HEK293 (cell line): ENCODE data around the gene SLC30A7.

Experiments used
- CTCF ChIA-PET: fragments of 350-600 bp; formaldehyde crosslinking; extraction: SDS; loops from one replicate; lab custom pipeline; 2021; ENCODE audit warnings: antibody characterized with exemption; lab: Yijun Ruan, JAX
- POLR2A ChIA-PET: fragments of 300-600 bp; formaldehyde crosslinking; extraction: SDS; loops from one replicate; lab custom pipeline; 2020; ENCODE audit warnings: antibody characterized with exemption, inconsistent platforms; lab: Yijun Ruan, JAX
- H3K27ac ChIP-seq: fragments of 200-500 bp; sonication (Bioruptor generic); 2 replicates; pipeline ENCODE4 v1.5.1; 2014; ENCODE audit warnings: low read depth, low read length, control low read depth, inconsistent platforms; ENCODE audit errors: extremely low read depth
- H3K36me3 ChIP-seq, 2 experiments: fragments of 200-500 bp in 1 of 2; sonication (Bioruptor generic) in 1 of 2; 1 replicate in 1 of 2; 2 replicates in 1 of 2; pipeline ENCODE4 v1.5.1; 2014 to 2017; ENCODE audit warnings: inconsistent platforms in 2 of 2, low read length in 2 of 2; ENCODE audit not compliant: control insufficient read depth in 2 of 2, insufficient read depth in 1 of 2
- H3K4me1 ChIP-seq: fragments of 200-500 bp; sonication (Bioruptor generic); 2 replicates; pipeline ENCODE4 v1.5.1; 2014; ENCODE audit warnings: mild to moderate bottlenecking, low read length, inconsistent platforms; ENCODE audit not compliant: control insufficient read depth, insufficient read depth
- H3K4me3 ChIP-seq: 2 replicates; pipeline ENCODE4 v1.5.1; 2011; ENCODE audit warnings: low read depth, mild to moderate bottlenecking, control low read depth, low read length, moderate library complexity
- H3K9me3 ChIP-seq: fragments of 200-500 bp; sonication (Bioruptor generic); 2 replicates; pipeline ENCODE4 v1.5.1; 2014; ENCODE audit warnings: low read depth, low read length, inconsistent platforms; ENCODE audit not compliant: control insufficient read depth, insufficient read depth
- GLI4 ChIP-seq: fragments of 450-650 bp; formaldehyde crosslinking; IDR thresholded peaks from 2 replicates; pipeline ENCODE4 v1.5.1; 2016; ENCODE audit warnings: missing biosample characterization, missing genetic modification characterization
- ZFP41 ChIP-seq: fragments of 450-650 bp; formaldehyde crosslinking; IDR thresholded peaks from 2 replicates; pipeline ENCODE4 v1.5.1; 2016; ENCODE audit warnings: missing biosample characterization, missing genetic modification characterization, borderline replicate concordance
- ZNF133 ChIP-seq: fragments of 450-650 bp; formaldehyde crosslinking; IDR thresholded peaks from 2 replicates; pipeline ENCODE4 v1.5.1; 2016; ENCODE audit warnings: missing biosample characterization, missing genetic modification characterization
- ZNF335 ChIP-seq: fragments of 450-650 bp; formaldehyde crosslinking; conservative IDR thresholded peaks from 2 replicates; pipeline ENCODE4 v1.5.1; 2016; ENCODE audit warnings: missing biosample characterization, missing genetic modification characterization
- ZNF391 ChIP-seq: fragments of 450-650 bp; formaldehyde crosslinking; IDR thresholded peaks from 2 replicates; pipeline ENCODE4 v1.5.1; 2016; ENCODE audit warnings: low read depth, missing biosample characterization, missing genetic modification characterization, borderline replicate concordance
- ZNF510 ChIP-seq: fragments of 450-650 bp; formaldehyde crosslinking; IDR thresholded peaks from 2 replicates; pipeline ENCODE4 v1.5.1; 2018; ENCODE audit warnings: mild to moderate bottlenecking, missing genetic modification characterization, missing biosample characterization; ENCODE audit not compliant: insufficient replicate concordance
- ZNF629 ChIP-seq: fragments of 450-650 bp; formaldehyde crosslinking; IDR thresholded peaks from 2 replicates; pipeline ENCODE4 v1.5.1; 2017; ENCODE audit warnings: missing biosample characterization, missing genetic modification characterization
- ZNF654 ChIP-seq: fragments of 450-650 bp; formaldehyde crosslinking; IDR thresholded peaks from 2 replicates; pipeline ENCODE4 v1.5.1; 2016; ENCODE audit warnings: low read depth, missing biosample characterization, missing genetic modification characterization
- ZNF660 ChIP-seq: fragments of 450-650 bp; IDR thresholded peaks from 2 replicates; pipeline ENCODE4 v1.5.1; 2018; ENCODE audit warnings: missing biosample characterization, mild to moderate bottlenecking, missing genetic modification characterization
- ZNF664 ChIP-seq: fragments of 450-650 bp; formaldehyde crosslinking; IDR thresholded peaks from 2 replicates; pipeline ENCODE4 v1.5.1; 2016; ENCODE audit warnings: missing biosample characterization, missing genetic modification characterization
- ZNF785 ChIP-seq: fragments of 450-650 bp; formaldehyde crosslinking; IDR thresholded peaks from 2 replicates; pipeline ENCODE4 v1.5.1; 2016; ENCODE audit warnings: missing biosample characterization, missing genetic modification characterization
- TF ChIP-seq, protein P1 (sequence below): fragments of 450-650 bp; formaldehyde crosslinking; IDR thresholded peaks from 2 replicates; pipeline ENCODE4 v1.5.1; 2016; ENCODE audit warnings: missing biosample characterization, missing genetic modification characterization, low read depth
- TF ChIP-seq, protein P2 (sequence below): fragments of 450-650 bp; formaldehyde crosslinking; IDR thresholded peaks from 2 replicates; pipeline ENCODE4 v1.5.1; 2016; ENCODE audit warnings: missing biosample characterization, missing genetic modification characterization, borderline replicate concordance
- TF ChIP-seq, protein P3 (sequence below): fragments of 450-650 bp; formaldehyde crosslinking; IDR thresholded peaks from 2 replicates; pipeline ENCODE4 v1.5.1; 2017; ENCODE audit warnings: missing biosample characterization, mild to moderate bottlenecking, missing genetic modification characterization, moderate library complexity
- TF ChIP-seq, protein P4 (sequence below): fragments of 450-650 bp; formaldehyde crosslinking; IDR thresholded peaks from 2 replicates; pipeline ENCODE4 v1.5.0; 2017; ENCODE audit warnings: missing biosample characterization, missing genetic modification characterization, borderline replicate concordance

Gene SLC30A7

DNA sequence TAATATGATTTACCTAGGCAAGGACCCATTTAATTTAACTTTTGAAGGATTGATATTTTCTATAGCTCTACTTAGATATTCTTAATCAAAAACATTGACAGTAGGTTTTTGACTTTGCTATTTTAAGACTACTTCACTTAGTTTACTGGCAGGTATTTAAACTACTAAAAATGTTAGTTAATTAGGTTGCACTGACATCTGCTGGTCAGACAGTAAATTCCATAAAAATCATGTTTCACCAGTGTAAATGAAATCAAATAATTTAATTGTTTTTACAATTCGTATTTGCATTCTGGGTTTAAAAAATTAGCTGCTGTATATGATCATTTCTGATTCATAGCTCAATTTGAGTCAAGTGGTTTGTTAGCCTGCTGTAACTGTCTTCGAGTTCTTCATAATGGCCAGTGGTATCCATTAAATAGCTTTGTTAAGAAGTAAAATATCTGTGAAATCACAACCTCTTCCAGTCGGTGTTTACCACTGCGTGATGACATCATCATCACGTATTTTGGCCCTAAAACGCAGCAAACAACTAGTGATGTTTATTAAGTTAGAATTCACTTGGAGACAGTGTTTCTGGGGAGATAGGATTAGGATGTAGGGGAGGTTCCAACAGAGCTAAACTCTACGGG, 27.4 kb upstream of the SLC30A7 start:
- CTCF ChIA-PET = interaction anchor here (0.6 to 6.4 kb wide), 39 partner anchors 8 to 1368 kb away, joined by 3 to 162 read pairs (median 4); partner anchors contain the start of genes EXTL2 and GPR88
- no peak overlapping the region for H3K4me3 ChIP-seq
- no peak overlapping the region for H3K27ac ChIP-seq
- no peaks in the 10 kb centered on the region for H3K36me3 ChIP-seq
- H3K4me1 ChIP-seq = no peaks in the 10 kb centered on the region
- no peaks in the 10 kb centered on the region for H3K9me3 ChIP-seq
- TF ChIP-seq, protein P1, sequence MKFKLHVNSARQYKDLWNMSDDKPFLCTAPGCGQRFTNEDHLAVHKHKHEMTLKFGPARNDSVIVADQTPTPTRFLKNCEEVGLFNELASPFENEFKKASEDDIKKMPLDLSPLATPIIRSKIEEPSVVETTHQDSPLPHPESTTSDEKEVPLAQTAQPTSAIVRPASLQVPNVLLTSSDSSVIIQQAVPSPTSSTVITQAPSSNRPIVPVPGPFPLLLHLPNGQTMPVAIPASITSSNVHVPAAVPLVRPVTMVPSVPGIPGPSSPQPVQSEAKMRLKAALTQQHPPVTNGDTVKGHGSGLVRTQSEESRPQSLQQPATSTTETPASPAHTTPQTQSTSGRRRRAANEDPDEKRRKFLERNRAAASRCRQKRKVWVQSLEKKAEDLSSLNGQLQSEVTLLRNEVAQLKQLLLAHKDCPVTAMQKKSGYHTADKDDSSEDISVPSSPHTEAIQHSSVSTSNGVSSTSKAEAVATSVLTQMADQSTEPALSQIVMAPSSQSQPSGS = peak; percentile 88
- TF ChIP-seq ZNF664 (tag by site-specific recombination) (0 out of 2 replicates have a peak, but pooled peaks have one; percentile 13), GLI4 (no peak), ZNF654 (tag by site-specific recombination) (peak; percentile 82), ZNF629 (tag by site-specific recombination) (0 out of 2 replicates have a peak, but pooled peaks have one; percentile 18), ZNF660 (peak; percentile 45; the same call in 1 of the 2 replicates), ZNF335 (tag by site-specific recombination) (peak; percentile 84)
- TF ChIP-seq, protein P2, sequence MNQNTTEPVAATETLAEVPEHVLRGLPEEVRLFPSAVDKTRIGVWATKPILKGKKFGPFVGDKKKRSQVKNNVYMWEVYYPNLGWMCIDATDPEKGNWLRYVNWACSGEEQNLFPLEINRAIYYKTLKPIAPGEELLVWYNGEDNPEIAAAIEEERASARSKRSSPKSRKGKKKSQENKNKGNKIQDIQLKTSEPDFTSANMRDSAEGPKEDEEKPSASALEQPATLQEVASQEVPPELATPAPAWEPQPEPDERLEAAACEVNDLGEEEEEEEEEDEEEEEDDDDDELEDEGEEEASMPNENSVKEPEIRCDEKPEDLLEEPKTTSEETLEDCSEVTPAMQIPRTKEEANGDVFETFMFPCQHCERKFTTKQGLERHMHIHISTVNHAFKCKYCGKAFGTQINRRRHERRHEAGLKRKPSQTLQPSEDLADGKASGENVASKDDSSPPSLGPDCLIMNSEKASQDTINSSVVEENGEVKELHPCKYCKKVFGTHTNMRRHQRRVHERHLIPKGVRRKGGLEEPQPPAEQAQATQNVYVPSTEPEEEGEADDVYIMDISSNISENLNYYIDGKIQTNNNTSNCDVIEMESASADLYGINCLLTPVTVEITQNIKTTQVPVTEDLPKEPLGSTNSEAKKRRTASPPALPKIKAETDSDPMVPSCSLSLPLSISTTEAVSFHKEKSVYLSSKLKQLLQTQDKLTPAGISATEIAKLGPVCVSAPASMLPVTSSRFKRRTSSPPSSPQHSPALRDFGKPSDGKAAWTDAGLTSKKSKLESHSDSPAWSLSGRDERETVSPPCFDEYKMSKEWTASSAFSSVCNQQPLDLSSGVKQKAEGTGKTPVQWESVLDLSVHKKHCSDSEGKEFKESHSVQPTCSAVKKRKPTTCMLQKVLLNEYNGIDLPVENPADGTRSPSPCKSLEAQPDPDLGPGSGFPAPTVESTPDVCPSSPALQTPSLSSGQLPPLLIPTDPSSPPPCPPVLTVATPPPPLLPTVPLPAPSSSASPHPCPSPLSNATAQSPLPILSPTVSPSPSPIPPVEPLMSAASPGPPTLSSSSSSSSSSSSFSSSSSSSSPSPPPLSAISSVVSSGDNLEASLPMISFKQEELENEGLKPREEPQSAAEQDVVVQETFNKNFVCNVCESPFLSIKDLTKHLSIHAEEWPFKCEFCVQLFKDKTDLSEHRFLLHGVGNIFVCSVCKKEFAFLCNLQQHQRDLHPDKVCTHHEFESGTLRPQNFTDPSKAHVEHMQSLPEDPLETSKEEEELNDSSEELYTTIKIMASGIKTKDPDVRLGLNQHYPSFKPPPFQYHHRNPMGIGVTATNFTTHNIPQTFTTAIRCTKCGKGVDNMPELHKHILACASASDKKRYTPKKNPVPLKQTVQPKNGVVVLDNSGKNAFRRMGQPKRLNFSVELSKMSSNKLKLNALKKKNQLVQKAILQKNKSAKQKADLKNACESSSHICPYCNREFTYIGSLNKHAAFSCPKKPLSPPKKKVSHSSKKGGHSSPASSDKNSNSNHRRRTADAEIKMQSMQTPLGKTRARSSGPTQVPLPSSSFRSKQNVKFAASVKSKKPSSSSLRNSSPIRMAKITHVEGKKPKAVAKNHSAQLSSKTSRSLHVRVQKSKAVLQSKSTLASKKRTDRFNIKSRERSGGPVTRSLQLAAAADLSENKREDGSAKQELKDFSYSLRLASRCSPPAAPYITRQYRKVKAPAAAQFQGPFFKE (tag by site-specific recombination) = no peak
- POLR2A ChIA-PET = no interaction called here

DNA sequence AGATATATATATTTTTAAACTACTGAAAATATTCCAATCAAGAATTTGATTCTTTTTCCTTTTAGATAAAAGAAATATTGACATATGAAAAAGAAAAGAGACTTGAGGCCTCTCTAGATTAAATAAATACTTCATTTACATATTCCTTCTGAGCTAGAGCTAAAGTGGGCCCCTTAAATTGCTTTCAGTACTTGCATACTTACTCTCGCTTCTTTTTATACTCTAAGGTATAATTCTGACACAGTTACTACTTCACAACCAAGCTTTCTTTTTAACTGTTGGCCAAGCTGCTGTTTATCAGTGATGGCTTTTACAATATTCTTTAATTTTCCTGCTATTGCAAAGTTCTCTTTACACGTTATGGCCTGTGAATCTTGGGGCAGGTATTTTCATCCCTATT, 25.9 kb upstream of the SLC30A7 start:
- TF ChIP-seq ZNF133 (no peak), ZNF510 (tag by site-specific recombination) (no peak), ZNF391 (tag by site-specific recombination) (no peak), ZFP41 (no peak), ZNF785 (tag by site-specific recombination) (no peak)
- TF ChIP-seq, protein P3, sequence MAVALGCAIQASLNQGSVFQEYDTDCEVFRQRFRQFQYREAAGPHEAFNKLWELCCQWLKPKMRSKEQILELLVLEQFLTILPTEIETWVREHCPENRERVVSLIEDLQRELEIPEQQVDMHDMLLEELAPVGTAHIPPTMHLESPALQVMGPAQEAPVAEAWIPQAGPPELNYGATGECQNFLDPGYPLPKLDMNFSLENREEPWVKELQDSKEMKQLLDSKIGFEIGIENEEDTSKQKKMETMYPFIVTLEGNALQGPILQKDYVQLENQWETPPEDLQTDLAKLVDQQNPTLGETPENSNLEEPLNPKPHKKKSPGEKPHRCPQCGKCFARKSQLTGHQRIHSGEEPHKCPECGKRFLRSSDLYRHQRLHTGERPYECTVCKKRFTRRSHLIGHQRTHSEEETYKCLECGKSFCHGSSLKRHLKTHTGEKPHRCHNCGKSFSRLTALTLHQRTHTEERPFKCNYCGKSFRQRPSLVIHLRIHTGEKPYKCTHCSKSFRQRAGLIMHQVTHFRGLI (tag by site-specific recombination) = no peak
- TF ChIP-seq, protein P4, sequence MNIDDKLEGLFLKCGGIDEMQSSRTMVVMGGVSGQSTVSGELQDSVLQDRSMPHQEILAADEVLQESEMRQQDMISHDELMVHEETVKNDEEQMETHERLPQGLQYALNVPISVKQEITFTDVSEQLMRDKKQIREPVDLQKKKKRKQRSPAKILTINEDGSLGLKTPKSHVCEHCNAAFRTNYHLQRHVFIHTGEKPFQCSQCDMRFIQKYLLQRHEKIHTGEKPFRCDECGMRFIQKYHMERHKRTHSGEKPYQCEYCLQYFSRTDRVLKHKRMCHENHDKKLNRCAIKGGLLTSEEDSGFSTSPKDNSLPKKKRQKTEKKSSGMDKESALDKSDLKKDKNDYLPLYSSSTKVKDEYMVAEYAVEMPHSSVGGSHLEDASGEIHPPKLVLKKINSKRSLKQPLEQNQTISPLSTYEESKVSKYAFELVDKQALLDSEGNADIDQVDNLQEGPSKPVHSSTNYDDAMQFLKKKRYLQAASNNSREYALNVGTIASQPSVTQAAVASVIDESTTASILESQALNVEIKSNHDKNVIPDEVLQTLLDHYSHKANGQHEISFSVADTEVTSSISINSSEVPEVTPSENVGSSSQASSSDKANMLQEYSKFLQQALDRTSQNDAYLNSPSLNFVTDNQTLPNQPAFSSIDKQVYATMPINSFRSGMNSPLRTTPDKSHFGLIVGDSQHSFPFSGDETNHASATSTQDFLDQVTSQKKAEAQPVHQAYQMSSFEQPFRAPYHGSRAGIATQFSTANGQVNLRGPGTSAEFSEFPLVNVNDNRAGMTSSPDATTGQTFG (tag by site-specific recombination) = no peak
- no peaks in the 10 kb centered on the region for H3K4me1 ChIP-seq
- POLR2A ChIA-PET = no interaction called here
- no peak overlapping the region for H3K27ac ChIP-seq
- no peaks in the 10 kb centered on the region for H3K9me3 ChIP-seq
- CTCF ChIA-PET = interaction anchor here (0.7 to 6.4 kb wide), 2 partner anchors 251 to 410 kb away, joined by 4 to 162 read pairs; no protein-coding TSS in a partner anchor
- H3K4me3 ChIP-seq = no peak overlapping the region
- peaks cover 0 to 7% of the 10 kb centered on the region in 2 experiments; a peak in 1 of 3 replicates for H3K36me3 ChIP-seq
